Measurements from ENCODE around the gene SPG7. TPM values are rescaled to one million over a fixed set of nuclear protein-coding genes. Genes with fewer than 3 reads are reported as not detected.
"Not testable (repeated sequence)": the region's sequence is repeated elsewhere in the genome, so short reads cannot be mapped to it uniquely, and the experiment has no call there.

Gene SPG7
- total RNA-seq, 1 experiment from 2014 or later: 77.5 TPM

DNA sequence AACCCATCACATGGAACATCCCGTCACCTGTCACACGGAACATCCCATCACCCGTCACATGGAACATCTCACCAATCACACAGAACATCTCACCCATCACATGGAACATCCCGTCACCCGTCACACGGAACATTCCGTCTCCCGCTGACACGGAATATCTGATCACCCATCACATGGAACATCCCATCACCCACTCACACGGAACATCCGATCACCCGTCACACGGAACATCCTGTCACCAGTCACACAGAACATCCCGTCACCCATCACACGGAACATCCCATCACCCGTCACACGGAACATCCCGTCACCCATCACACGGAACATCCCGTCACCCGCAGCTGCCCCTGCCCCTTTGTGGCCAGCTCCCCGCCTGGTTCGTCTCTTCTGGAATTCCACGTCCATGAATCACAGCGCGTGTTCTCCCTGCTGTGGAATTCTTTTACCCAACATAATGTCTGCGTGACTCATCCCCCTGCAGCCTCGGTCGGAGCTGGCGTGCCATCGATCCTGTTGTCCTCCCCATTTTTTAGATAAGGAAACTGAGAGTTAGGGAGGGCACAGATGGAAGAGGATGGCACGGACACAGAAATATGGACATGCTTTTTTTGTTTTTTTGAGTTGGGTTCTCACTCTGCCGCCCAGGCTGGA lies 73.0 kb downstream of the SPG7 start:
- peak; percentile 98 for DNase-seq (ENCODE audit: low read depth)

DNA sequence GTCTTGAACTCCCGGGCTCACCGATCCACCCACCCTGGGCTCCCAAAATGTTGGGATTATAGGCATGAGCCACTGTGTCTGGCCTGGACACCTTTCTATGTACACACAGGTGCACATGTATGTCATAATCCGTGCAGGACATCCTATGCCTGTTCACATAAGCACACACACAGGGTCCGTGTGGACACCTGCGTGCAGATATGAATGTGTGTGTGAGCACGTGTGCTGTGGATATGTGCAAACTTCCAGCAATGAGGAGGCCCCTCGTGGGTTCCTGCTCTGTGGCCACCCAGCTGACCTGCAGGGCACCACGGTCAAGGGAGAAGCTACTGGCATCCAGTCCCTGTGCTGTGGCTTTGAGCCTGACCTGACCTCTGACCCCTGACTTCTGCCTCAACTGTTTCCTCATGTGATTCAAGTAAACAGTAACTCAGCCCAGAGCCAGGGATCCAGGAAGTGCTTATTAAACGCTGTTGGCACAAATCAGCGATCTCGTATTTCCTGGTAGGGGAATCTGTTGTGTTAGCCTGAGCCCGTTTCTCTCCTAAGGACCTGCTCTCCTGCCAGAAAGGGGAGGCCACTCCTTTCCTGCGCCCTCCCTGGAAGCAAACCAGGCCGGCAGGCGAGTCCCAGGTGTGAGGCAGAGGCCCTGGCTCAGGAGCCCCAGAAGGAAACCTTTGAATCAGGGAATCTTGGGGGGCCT lies 73.8 kb downstream of the SPG7 start:
- peak; percentile 86 for DNase-seq (ENCODE audit: low read depth)

DNA sequence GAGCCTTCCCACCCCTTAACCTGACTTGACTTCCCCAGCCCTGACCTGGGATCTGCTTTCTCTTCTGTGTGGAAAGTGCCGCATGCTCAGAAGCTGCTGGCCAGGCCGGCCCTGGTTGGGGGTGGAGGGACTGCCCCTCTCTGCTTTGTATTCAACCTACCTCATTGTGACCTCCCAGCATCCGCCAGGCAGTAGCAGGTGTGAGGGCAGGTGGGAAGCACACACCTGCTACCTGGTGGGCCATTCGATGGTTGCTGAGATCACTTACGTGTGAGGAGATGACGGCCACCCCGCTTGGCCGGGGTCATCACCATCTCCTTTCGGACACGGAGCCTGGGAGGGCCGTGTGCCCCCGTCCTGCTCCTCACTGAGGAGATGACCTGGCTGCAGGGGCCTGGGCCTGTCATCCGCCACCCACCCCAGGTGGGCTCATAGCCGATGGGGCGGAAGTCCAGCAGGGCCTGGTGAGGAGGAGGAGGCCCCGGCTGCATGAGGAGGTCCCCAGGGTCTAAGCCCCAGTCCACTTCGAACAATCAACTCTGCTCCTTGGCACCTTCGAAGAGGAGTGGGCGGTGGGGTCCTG lies 74.5 kb downstream of the SPG7 start:
- DNase-seq (ENCODE audit: low read depth): no peak

DNA sequence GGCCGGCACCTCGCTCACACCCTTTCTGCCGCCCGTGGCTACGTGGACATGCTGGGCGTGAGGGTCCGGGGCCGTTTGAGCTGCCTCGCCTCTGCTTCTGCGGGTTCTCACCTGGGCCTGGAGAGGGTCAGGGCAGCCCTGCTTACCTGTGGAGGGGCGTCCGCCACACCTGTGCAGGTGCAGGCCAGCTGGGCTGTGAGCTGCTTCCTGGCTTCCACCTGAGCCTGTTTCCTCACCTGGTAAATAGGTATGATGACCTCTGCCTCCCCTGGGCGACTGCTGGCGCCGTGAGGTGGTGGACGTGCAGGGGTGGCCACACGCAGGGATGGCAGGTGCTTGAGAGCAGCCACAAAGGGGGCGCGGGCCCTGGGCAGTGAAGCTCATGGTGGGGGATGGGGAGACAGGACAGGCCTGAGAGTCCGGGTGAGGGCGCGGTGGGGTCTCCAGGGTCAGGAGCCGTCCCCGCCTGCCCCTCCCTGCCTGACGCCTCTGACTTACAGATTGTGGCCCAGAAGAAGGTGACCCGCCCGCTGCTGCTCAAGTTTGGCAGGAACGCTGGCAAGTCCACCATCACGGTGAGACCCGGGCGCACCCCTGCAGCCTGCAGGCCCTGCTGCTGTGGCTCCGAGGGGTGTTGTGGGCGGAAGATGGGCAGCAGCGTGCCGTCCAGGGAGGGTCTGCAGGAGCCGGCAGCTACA lies 75.1 kb downstream of the SPG7 start:
- DNase-seq (ENCODE audit: low read depth): no peak

DNA sequence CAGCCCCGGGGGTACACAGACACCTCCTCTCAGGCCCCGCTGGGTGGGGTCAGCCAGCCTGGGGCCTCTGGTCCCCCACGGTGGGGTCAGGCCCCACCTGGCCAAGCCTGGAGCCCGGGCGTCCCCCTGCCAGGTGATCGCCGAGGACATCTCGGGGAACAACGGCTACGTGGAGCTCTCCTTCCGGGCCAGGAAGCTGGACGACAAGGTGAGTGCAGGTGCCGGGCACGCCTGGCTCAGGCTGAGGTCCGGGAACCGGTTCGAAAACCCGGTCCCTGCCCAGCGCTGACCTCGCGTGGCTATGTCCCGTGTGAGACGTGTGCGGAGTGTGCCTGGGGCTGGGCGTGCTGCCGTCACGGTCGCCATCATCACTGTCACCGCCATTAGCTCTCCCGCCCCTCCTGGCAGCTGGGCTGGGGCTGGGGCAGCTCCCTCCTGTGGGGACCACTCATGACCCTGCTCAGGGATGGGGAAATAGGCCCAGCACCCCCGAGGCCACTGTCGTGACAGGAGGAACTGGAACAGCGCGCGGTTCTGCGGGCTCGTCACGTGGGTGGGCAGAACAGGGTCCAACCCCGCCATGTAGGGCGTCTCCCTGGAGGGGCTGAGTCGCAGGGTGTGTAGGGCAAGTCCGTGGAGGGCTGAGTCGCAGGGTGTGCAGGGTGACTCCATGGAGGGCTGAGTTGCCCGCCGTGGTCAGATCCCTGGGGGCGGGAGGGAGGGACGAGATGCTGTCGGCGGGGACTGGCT lies 75.9 kb downstream of the SPG7 start:
- no peak for DNase-seq (ENCODE audit: low read depth)

DNA sequence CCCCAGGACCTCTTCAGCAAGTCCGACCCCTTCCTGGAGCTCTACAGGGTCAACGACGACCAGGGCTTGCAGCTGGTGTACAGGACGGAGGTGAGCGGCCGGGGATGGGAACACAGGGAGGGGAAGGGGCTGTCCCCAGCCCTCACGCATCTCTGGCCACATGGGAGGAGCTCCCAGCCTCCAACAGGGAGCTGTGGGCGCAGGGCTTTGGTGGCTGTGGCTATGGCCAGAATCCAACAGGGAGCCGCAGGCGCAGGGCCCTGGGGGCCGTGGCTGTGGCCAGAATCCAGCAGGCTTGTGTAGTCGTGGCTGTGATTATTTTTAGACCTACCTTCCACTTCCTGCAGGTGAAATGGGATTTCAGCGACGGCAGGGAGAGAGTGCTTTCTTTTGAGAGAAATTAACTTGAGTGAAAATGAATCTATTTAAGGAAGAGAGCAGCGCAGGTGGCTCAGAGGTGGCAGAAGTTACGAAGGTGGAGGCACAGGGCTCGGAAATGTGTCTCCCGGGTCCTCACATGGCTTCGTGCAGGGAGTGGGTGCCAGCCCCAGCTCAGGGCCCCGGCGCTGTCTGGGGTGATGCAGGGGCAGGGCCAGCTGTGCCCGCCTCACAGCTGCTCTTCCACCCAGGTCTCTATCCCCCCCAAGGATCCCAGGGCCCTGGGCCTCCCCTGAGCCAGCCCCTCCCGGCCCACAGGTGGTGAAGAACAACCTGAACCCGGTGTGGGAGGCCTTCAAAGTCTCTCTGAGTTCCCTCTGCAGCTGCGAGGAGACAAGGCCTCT lies 76.8 kb downstream of the SPG7 start:
- peak; percentile 67 for DNase-seq (ENCODE audit: low read depth)

DNA sequence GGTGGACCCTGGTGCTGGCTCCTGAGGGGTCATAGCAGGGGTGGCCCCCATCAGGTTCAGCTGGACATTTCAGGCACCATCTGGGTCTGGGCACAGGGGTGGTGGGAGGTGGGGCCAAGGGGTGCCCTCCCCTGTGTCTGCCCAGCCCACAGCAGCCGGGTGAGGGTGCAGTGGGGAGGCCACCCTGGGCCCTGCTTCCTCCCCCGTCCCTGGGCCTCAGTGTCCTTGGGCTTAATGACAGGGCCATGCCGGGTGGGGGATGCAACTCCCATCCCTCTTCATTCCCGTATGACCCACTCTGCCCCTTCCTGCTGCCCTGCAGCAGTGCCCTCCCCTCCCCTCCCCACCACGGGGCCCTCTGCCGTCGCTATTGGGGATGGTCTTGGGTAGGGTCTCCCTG lies 78.0 kb downstream of the SPG7 start:
- DNase-seq (ENCODE audit: low read depth): no peak

DNA sequence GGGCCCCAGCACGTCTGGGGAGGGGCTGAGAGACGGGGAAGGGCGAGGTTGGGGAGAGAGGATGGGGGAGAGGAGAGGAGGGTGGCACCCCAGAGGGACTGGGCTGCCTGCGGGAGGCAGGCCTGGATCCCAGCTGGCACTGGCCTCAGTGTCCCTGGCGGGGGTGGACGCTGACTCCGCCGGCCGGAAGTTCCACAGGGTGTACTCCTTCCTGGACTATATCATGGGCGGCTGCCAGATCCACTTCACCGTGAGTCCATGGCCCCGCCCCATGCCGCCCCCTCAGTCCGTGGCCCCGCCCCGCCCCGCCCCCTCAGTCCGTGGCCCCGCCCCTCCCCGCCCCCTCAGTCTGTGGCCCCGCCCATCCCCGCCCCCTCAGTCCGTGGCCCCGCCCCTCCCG lies 78.7 kb downstream of the SPG7 start:
- no peak for DNase-seq (ENCODE audit: low read depth)

DNA sequence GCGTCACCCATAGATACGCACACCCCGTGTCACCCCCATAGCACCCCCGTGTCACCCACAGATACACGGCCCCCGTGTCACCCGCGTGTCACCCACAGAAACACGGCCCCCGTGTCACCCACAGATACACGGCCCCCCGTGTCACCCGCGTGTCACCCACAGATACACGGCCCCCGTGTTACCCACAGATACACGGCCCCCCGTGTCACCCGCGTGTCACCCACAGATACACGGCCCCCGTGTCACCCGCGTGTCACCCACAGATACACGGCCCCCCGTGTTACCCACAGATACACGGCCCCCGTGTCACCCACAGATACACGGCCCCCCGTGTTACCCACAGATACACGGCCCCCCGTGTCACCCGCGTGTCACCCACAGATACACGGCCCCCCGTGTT lies 79.5 kb downstream of the SPG7 start:
- not testable (repeated sequence) for DNase-seq (ENCODE audit: low read depth)

DNA sequence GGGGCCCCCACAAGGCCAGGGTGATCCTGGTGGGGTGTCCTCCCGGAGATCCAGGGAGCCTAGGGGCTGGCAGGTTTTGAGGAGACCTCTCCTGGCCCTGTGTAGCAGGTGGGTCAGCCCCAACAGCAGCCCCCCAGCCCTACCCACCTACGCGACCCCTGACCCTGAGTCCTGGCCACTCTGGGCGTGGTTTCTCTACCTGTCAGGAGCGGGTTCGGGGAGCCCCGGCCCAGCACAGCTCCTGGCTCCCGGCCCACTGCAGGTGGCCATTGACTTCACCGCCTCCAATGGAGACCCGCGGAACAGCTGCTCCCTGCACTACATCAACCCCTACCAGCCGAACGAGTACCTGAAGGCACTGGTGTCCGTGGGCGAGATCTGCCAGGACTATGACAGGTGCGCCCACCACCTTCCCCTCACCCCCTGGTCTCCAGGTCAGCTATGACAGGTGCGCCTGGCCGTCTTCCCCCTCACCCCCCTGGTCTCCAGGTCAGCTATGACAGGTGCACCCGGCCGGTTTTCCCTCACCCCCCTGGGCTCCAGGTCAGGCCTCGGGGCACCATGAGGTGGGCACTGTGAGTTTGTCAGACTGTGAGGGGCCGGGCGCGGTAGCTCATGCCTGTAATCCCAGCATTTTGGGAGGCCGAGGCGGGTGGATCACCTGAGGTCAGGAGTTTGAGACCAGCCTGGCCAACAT lies 80.4 kb downstream of the SPG7 start:
- DNase-seq (ENCODE audit: low read depth): no peak

DNA sequence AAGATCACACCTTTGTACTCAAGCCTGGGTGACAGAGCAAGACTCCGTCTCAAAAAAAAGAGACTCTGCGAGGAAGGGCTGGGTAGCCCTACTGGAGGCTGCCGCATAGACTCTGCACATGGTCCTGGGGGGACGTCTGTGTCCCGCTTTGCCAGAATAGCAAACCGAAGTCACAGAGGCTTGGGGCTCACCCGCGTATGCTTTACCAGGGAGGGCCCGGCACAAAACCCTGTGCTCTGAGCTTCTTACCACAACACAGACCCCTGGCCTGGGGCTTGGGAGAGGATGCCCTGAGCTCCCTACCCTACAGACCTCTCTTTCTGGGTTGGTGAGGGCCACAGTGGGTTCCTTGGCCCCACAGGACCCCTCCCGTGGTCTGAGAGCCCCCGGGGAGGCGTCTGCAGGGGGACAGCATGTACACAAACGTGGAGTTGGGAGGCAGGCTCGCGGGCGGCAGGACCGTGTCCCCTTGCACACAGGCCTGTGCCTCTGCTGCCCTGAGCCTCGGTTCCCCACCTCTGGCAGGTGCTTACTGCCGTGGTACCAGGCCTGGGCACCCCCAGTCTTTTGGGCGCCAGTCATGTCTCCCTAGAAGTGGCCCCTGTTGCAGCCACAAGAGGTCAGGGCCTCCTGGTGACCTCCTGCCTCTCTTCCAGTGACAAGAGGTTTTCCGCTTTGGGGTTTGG lies 81.2 kb downstream of the SPG7 start:
- no peak for DNase-seq (ENCODE audit: low read depth)

DNA sequence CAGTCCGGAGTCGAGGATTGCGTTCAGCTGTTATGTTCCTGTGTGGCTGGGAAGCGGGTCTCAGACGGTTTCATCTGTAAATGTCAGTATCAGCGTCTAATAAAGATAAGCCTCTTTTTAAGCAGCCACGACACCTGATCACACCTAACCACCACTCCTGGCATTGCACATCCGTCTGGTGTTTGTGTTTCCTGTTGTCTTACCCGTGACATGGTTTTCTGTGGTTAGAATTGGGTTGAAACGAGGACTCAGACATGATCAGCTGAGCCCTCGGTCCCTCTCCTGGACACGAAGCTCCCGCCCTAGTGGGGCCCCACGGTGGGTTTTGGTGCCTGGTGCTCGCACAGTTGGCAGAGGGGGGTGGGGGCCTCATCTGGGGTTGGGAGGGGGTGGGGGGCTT lies 85.6 kb downstream of the SPG7 start:
- DNase-seq (ENCODE audit: low read depth): no peak

DNA sequence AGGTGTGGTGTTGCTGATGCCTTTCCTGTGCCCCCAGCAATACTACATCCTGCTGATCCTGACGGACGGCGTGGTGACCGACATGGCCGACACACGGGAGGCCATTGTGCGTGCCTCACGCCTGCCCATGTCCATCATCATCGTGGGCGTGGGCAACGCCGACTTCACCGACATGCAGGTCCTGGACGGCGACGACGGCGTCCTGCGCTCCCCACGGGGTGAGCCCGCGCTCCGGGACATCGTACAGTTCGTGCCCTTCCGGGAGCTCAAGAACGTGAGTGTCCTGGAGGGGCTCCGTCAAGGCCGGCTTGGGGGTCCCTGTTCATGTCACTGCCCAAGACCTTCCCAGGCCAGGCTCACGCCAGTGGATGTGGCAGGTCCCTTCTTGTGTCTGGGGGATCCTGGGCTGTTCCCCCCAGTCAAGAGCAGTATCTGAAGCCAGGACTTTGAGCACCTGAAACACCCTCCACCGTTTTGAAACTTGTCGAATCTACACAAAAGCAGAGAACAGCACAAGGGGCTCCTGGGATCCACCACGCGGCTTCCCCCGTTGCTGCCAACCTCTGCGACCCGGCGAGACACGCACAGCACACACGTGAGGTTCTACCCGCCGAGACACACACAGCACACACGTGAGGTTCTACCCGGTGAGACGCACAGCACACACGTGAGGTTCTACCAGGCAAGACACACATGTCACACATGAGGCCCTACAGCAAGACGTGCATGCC lies 87.3 kb downstream of the SPG7 start:
- no peak for DNase-seq (ENCODE audit: low read depth)

DNA sequence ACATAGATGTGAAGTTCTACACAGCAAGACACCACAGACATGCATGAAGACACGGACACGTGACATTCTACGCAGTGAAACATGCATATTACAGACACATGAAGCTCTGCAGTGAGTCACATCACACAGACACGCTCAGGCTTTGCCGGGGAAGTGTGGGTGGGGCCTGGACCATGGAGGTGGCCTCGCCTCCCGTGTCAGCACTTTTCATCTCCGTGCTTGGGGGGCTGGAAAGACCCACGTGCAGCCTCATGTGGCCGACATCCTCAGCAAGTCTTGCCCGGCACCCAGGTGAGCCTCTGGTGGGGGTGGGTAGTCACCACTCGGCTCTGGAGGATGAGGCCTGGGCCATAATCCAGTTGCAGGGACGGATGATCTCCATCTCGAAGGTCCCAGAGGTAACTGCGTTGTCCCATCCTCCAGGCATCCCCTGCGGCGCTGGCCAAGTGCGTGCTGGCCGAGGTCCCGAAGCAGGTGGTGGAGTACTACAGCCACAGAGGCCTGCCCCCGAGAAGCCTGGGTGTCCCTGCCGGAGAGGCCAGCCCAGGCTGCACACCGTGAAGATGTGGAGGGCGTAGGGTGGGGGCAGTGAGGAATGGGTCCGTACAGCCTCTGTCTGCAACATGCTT lies 88.0 kb downstream of the SPG7 start:
- no peak for DNase-seq (ENCODE audit: low read depth)

DNA sequence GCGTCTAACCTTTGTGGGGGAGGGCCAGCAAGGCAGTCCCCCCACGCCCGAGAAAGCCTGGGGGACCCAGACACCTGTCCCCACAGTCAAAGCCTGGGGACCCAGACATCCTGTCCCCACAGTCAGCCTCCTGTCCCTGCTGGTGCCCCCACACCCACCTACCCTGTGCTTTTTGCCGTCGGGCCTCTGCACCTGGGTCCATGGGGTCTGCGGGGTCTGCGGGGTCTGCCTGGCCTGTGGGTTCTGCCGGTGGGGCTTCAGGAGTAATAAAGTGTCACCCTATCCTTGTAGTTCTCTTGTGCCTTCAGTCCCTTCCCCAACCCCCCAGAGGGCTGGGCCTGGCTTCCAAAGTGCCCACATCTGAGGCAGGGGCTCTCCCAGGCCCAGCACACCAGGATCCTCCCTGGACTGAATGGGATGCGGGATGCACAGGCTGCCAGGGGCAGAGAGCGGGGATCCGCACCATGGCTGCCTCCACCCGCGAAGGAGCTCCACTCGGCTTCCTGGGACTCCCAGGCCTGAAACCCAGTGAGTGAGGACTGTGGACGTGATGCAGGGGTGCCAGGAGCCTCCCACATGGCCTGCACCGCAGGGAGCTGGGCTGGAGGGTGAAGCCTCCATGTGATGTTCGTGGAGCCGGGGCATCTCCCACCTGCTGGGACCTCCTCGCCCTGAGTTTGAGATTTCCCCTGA lies 88.9 kb downstream of the SPG7 start:
- no peak for DNase-seq (ENCODE audit: low read depth)

DNA sequence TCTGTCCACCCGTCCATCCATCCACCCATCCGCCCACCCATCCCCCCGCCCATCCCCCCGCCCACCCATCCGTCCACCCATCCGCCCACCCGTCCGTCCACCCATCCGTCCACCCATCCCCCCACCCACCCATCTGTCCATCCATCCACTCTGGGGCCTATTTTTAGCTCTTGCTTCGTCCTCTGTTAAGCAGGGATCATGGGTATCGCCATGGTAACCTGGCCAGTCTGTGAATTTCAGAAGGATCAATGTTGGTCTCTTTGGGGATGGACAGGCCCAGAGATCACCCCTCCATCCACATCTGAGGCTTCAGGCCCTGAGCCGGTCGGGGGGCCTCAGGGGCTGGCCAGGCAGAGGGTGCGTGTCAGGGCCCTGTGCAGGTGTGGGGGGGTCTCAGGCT lies 90.0 kb downstream of the SPG7 start:
- DNase-seq (ENCODE audit: low read depth): peak; percentile 64

DNA sequence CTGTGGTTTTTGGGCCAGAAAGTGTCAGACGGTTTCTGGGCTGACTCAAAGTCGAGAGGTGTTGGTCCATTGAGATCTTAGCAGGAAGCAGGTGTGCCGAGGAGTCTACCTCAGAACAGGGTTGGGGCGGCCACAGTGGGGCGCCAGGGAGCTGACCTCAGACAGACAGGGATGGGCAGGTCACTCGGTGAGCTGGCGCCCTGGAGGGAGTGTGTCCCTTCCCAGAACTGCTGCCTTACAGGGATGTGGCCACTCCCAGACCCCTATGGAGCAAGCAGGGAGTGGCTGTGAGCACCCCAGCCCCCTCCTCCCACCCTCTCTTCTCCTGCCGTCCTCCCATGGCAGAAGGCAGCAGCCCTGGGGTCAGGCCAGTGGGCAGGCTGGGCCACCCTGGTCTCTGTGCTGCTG lies 91.3 kb downstream of the SPG7 start:
- DNase-seq (ENCODE audit: low read depth): peak; percentile 61

DNA sequence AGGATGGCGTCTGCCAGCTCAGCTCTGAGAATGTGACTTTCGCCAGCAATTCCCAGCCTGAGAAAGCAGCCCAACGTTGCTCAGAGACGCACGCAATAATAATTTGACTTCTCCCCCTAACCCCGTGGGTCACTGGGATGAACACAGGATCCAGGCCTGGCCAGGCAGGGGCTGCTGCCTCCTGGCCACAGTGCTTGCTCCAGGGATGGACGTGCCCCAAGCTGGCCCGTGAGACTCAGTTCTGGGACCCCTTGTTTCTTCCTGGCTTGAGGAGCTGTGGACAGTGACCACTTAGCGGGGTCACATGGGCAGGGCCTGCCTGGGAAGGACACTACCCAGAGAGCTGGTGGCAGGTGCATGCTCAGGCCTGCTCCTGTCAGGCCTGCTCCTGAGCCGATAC lies 91.7 kb downstream of the SPG7 start:
- DNase-seq (ENCODE audit: low read depth): no peak
